BE2C (cell line): Measurements from ENCODE around the gene LTBP1.

Experiments
- DNase-seq: peaks from one replicate; pipeline ENCODE4 v3.0.0-alpha.2; 2020
- H3K27me3 ChIP-seq: fragments of 250-450 bp; sonication (Bioruptor Pico); 2 replicates; pipeline ENCODE4 v1.5.1; 2020; ENCODE audit warnings: mild to moderate bottlenecking
- H3K36me3 ChIP-seq: fragments of 250-450 bp; sonication (Bioruptor Pico); 2 replicates; pipeline ENCODE4 v1.5.1; 2020; ENCODE audit warnings: mild to moderate bottlenecking
- H3K4me1 ChIP-seq: fragments of 250-450 bp; sonication (Bioruptor Pico); 2 replicates; pipeline ENCODE4 v1.5.1; 2020
- H3K4me3 ChIP-seq: 2 replicates; pipeline ENCODE4 v1.5.1; 2011; ENCODE audit warnings: low read depth, low read length
- H3K9me3 ChIP-seq: fragments of 250-450 bp; sonication (Bioruptor Pico); 2 replicates; pipeline ENCODE4 v1.5.1; 2020
- TF ChIP-seq, protein P1 (sequence below): IDR thresholded peaks from 2 replicates; pipeline ENCODE4 v1.5.1; 2012; ENCODE audit warnings: mild to moderate bottlenecking, low read depth, low read length

The LTBP1 gene

GRCh38 chr2:32922501-32922900 lies 24.3 kb upstream of the LTBP1 start:
- no peak for DNase-seq
- H3K4me3 ChIP-seq: no peak overlapping the region

DNA sequence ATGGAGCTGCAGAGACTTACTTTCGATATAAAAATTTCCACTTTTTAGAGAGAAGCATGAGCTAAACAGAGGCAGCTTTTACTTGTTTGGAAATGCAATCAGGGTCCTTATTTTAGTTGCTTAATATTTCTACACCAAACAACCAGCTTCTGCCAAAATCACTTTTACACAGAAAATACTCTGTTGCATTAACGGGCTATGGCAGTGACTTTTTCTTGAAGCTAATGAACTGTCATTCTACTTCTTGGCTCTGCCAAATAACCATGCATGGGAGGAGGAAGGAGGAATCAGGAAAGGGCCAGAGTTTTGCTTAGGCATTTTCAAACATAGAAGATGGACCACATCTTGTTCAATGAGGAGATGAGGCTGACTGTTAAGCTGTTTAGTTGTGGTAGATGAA lies 23.6 kb upstream of the LTBP1 start:
- TF ChIP-seq, protein P1, sequence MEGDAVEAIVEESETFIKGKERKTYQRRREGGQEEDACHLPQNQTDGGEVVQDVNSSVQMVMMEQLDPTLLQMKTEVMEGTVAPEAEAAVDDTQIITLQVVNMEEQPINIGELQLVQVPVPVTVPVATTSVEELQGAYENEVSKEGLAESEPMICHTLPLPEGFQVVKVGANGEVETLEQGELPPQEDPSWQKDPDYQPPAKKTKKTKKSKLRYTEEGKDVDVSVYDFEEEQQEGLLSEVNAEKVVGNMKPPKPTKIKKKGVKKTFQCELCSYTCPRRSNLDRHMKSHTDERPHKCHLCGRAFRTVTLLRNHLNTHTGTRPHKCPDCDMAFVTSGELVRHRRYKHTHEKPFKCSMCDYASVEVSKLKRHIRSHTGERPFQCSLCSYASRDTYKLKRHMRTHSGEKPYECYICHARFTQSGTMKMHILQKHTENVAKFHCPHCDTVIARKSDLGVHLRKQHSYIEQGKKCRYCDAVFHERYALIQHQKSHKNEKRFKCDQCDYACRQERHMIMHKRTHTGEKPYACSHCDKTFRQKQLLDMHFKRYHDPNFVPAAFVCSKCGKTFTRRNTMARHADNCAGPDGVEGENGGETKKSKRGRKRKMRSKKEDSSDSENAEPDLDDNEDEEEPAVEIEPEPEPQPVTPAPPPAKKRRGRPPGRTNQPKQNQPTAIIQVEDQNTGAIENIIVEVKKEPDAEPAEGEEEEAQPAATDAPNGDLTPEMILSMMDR: no peak

More at GRCh38 chr2:32922501-32922900, 24.3 kb upstream of the LTBP1 start:
- Histone ChIP-seq H3K9me3 (no peaks in the 10 kb centered on the region), H3K4me1 (no peaks in the 10 kb centered on the region), H3K36me3 (no peaks in the 10 kb centered on the region), H3K27me3 (peaks cover 5% of the 10 kb centered on the region; the same call in 1 of the 2 replicates)
- TF ChIP-seq, protein P1: no peak

GRCh38 chr2:32925283-32925815 lies 21.4 kb upstream of the LTBP1 start:
- no peaks in the 10 kb centered on the region for H3K36me3 ChIP-seq
- H3K27me3 ChIP-seq: no peaks in the 10 kb centered on the region; the same call in 1 of the 2 replicates
- TF ChIP-seq, protein P1: no peak

More for the DNA sequence above, 23.6 kb upstream of the LTBP1 start:
- no peaks in the 10 kb centered on the region for H3K9me3 ChIP-seq
- H3K4me1 ChIP-seq: no peaks in the 10 kb centered on the region
- DNase-seq: no peak
- H3K4me3 ChIP-seq: no peak overlapping the region
- no peaks in the 10 kb centered on the region for H3K36me3 ChIP-seq
- peaks cover 5% of the 10 kb centered on the region; the same call in 1 of the 2 replicates for H3K27me3 ChIP-seq

DNA sequence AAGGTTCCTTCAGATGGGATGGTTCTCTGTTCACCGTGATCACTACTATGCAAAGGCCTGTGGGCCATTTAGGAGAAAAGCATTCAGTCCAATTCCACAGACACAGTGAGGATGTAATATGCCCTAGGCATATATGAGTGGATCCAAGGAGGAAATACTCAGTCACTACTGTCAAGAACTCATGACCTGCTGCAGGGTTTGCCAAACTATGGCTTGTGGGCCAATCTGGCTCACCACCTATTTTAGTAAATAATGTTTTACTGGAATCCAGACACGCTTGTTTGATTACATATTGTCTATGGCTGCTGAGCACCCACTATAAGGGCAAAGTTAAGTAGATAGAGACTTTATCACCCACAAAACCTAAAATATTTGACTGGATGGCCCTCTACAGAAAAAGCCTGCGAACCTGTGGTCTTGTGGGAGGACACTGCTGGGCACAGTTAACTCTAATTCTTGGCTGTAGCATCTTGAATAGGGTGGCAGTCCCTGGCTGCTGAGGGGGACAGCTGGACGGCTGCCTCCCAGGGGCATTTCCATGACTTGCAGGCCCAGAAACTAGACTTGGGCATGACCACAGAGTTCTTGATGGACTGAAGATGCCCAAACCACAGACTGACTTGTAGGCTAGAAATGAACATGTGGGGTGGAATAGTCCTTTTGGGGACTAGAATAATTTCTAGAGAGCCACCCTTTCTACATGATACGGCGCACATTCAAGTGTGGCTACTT lies 20.6 kb upstream of the LTBP1 start:
- no peak for DNase-seq
- Histone ChIP-seq H3K36me3 (no peaks in the 10 kb centered on the region), H3K4me3 (no peak overlapping the region), H3K4me1 (no peaks in the 10 kb centered on the region), H3K9me3 (no peaks in the 10 kb centered on the region), H3K27me3 (no peaks in the 10 kb centered on the region; the same call in none of the 2 replicates)
- TF ChIP-seq, protein P1: no peak

More at GRCh38 chr2:32925283-32925815, 21.4 kb upstream of the LTBP1 start:
- H3K4me1 ChIP-seq: no peaks in the 10 kb centered on the region
- H3K9me3 ChIP-seq: no peaks in the 10 kb centered on the region
- DNase-seq: no peak
- H3K4me3 ChIP-seq: no peak overlapping the region

DNA sequence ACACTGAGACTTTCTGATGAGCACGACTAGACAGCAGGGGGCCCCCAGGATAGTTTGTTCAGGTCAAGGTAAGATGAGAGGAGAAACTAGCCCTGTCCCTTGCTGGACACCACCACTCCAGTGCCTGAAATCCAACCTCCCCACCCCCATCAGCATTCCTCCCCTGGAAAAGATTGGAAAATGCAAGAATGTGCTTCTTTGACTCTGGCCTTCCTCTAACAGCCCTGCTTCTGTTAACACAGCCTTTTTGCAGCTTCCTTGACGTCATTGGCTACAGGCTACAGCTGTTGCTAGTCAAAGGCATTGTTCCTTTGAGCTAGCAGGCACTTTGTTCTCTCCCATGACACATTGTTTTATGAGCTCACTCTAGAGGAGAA lies 20.1 kb upstream of the LTBP1 start:
- no peaks in the 10 kb centered on the region; the same call in none of the 2 replicates for H3K27me3 ChIP-seq
- no peaks in the 10 kb centered on the region for H3K36me3 ChIP-seq
- no peak overlapping the region for H3K4me3 ChIP-seq
- DNase-seq: no peak
- no peaks in the 10 kb centered on the region for H3K9me3 ChIP-seq
- H3K4me1 ChIP-seq: no peaks in the 10 kb centered on the region
- TF ChIP-seq, protein P1: no peak

DNA sequence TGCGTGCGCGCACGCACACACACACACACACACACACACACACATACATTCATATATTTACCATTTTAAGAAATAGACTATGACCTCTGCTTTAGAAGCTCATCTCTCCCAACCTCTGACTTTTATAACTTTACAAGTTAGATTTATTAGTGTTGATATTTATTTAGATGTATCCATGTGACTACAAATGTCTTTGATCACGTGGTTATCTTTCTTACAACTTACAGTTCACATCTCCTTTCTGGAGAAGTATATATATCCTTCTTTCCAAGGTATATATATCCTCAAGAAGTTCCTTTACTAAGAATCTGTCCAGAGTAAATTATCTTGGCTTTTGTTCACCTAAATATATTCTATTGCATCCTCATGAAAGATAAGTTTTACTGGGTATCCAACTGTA lies 16.3 kb upstream of the LTBP1 start:
- Histone ChIP-seq H3K4me3 (no peak overlapping the region), H3K36me3 (no peaks in the 10 kb centered on the region), H3K27me3 (no peaks in the 10 kb centered on the region; the same call in none of the 2 replicates), H3K9me3 (no peaks in the 10 kb centered on the region), H3K4me1 (no peaks in the 10 kb centered on the region; the same call in 1 of the 2 replicates)
- TF ChIP-seq, protein P1: no peak
- DNase-seq: no peak
